Progenitor cell of endocrine pancreas (in vitro differentiated cells): Measurements from ENCODE around the gene MTPN. TPM values are rescaled to one million over a fixed set of nuclear protein-coding genes. Genes with fewer than 3 reads are reported as not detected.

ENCODE experiments used
- DNase-seq: peaks from one replicate; pipeline ENCODE4 v3.0.0; 2021; ENCODE audit warnings: low spot score; ENCODE audit not compliant: unreplicated experiment
- H3K27ac Mint-ChIP-seq: 2 replicates; pipeline ENCODE4 v1.8.0; 2021; ENCODE audit warnings: mild to moderate bottlenecking, moderate library complexity, mixed read lengths
- H3K27me3 Mint-ChIP-seq: 2 replicates; pipeline ENCODE4 v1.8.0; 2021; ENCODE audit warnings: mixed read lengths
- H3K36me3 Mint-ChIP-seq: 2 replicates; pipeline ENCODE4 v1.8.0; 2022; ENCODE audit warnings: mixed read lengths; ENCODE audit not compliant: insufficient read depth
- H3K4me1 Mint-ChIP-seq: 2 replicates; pipeline ENCODE4 v1.8.0; 2021; ENCODE audit warnings: low read depth, mixed read lengths
- H3K4me3 Mint-ChIP-seq: 2 replicates; pipeline ENCODE4 v1.8.0; 2021; ENCODE audit warnings: low read depth, mild to moderate bottlenecking, moderate library complexity, mixed read lengths
- H3K9me3 Mint-ChIP-seq: 2 replicates; pipeline ENCODE4 v1.8.0; 2021; ENCODE audit warnings: low read depth, mixed read lengths
- total RNA-seq: library from RNA; stranded (reverse); gene quantifications from 2 replicates; pipeline ENCODE4 v1.2.1, GENCODE V29; 2021
- TF ChIP-seq, protein P1 (sequence below): fragments of 200-600 bp; sonication (generic); IDR thresholded peaks from one replicate; pipeline ENCODE4 v1.5.0; 2021; ENCODE audit warnings: antibody characterized with exemption, mild to moderate bottlenecking; ENCODE audit not compliant: unreplicated experiment

MTPN gene
- total RNA-seq, 1 donor from 2014 or later = 91.6 TPM

GRCh38 chr7:135928136-135928535 lies 49.0 kb downstream of the MTPN start:
- TF ChIP-seq, protein P1, sequence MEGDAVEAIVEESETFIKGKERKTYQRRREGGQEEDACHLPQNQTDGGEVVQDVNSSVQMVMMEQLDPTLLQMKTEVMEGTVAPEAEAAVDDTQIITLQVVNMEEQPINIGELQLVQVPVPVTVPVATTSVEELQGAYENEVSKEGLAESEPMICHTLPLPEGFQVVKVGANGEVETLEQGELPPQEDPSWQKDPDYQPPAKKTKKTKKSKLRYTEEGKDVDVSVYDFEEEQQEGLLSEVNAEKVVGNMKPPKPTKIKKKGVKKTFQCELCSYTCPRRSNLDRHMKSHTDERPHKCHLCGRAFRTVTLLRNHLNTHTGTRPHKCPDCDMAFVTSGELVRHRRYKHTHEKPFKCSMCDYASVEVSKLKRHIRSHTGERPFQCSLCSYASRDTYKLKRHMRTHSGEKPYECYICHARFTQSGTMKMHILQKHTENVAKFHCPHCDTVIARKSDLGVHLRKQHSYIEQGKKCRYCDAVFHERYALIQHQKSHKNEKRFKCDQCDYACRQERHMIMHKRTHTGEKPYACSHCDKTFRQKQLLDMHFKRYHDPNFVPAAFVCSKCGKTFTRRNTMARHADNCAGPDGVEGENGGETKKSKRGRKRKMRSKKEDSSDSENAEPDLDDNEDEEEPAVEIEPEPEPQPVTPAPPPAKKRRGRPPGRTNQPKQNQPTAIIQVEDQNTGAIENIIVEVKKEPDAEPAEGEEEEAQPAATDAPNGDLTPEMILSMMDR = no peak
- Mint-ChIP-seq H3K36me3 (peaks cover 10% of the 10 kb centered on the region), H3K27me3 (no peaks in the 10 kb centered on the region), H3K4me1 (peaks cover 46% of the 10 kb centered on the region), H3K4me3 (no peak overlapping the region), H3K27ac (no peak overlapping the region), H3K9me3 (no peaks in the 10 kb centered on the region)
- no peak for DNase-seq

GRCh38 chr7:135925210-135925609 lies 51.9 kb downstream of the MTPN start:
- H3K36me3 Mint-ChIP-seq = peaks cover 10% of the 10 kb centered on the region
- DNase-seq = no peak
- no peak overlapping the region for H3K27ac Mint-ChIP-seq
- TF ChIP-seq, protein P1 = no peak
- H3K9me3 Mint-ChIP-seq = no peaks in the 10 kb centered on the region
- H3K4me3 Mint-ChIP-seq = no peak overlapping the region
- H3K4me1 Mint-ChIP-seq = peaks cover 35% of the 10 kb centered on the region
- H3K27me3 Mint-ChIP-seq = no peaks in the 10 kb centered on the region

GRCh38 chr7:135924302-135924701 lies 52.9 kb downstream of the MTPN start:
- peaks cover 26% of the 10 kb centered on the region for H3K4me1 Mint-ChIP-seq
- TF ChIP-seq, protein P1 = no peak
- no peak for DNase-seq
- H3K4me3 Mint-ChIP-seq = no peak overlapping the region
- no peaks in the 10 kb centered on the region for H3K9me3 Mint-ChIP-seq
- H3K36me3 Mint-ChIP-seq = peaks cover 10% of the 10 kb centered on the region
- H3K27ac Mint-ChIP-seq = peak overlapping the region; percentile 50
- no peaks in the 10 kb centered on the region for H3K27me3 Mint-ChIP-seq

DNA sequence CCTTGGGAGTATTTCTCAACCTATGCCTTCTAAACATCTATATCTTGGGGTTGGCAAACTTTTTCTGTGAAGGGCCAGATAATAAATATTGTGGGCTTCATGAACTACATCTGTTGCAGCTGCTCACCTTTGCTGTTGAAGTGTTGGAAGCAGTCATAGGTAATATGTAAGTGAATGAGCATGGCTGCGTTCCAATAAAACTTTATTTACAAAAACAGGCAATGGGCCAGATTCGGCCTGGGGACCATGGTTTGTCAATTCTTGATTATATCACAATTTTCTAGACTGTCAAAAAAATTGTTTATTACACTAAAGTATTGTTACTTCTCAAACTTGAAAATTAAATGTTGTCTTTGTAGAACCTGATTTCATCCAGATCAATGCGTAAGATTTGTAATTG lies 54.9 kb downstream of the MTPN start:
- peaks cover 10% of the 10 kb centered on the region for H3K36me3 Mint-ChIP-seq
- no peaks in the 10 kb centered on the region for H3K27me3 Mint-ChIP-seq
- H3K9me3 Mint-ChIP-seq = no peaks in the 10 kb centered on the region
- H3K27ac Mint-ChIP-seq = no peak overlapping the region
- no peak overlapping the region for H3K4me3 Mint-ChIP-seq
- TF ChIP-seq, protein P1 = no peak
- no peak for DNase-seq
- peaks cover 16% of the 10 kb centered on the region for H3K4me1 Mint-ChIP-seq

- Mint-ChIP-seq H3K27me3 (no peaks in the 10 kb centered on the region), H3K4me1 (peaks cover 13% of the 10 kb centered on the region), H3K36me3 (no peaks in the 10 kb centered on the region), H3K4me3 (no peak overlapping the region), H3K9me3 (no peaks in the 10 kb centered on the region), H3K27ac (no peak overlapping the region)
- DNase-seq = no peak
- TF ChIP-seq, protein P1 = no peak
Measured at GRCh38 chr7:135920478-135920877, 56.7 kb downstream of the MTPN start.
